Stimulated activated naive CD8-positive, alpha-beta T cell treated with anti-CD3 and anti-CD28 coated beads, Interleukin-15, Interleukin-2, amounts not matched to agents 100 ng/mL and 50 ng/mL, for 24 hours (primary cell): ENCODE results near the gene HMSD.

Experiments used
- H3K27ac Mint-ChIP-seq: one replicate; pipeline ENCODE4 v1.8.0; 2021; ENCODE audit warnings: mild to moderate bottlenecking, mixed read lengths
- H3K27me3 Mint-ChIP-seq: one replicate; pipeline ENCODE4 v1.8.0; 2021; ENCODE audit warnings: mixed read lengths
- H3K36me3 Mint-ChIP-seq: one replicate; pipeline ENCODE4 v1.8.0; 2021; ENCODE audit warnings: low read depth, mixed read lengths
- H3K4me1 Mint-ChIP-seq: one replicate; pipeline ENCODE4 v1.8.0; 2021; ENCODE audit warnings: low read depth, mixed read lengths
- H3K4me3 Mint-ChIP-seq: one replicate; pipeline ENCODE4 v1.8.0; 2021; ENCODE audit warnings: mild to moderate bottlenecking, mixed read lengths
- H3K9me3 Mint-ChIP-seq: one replicate; pipeline ENCODE4 v1.8.0; 2021; ENCODE audit warnings: mixed read lengths

Gene HMSD

GRCh38 chr18:63997041-63997440 is 47.9 kb downstream of the HMSD start:
- H3K36me3 Mint-ChIP-seq: peaks cover 5% of the 10 kb centered on the region

GRCh38 chr18:63997606-63998005 is 48.5 kb downstream of the HMSD start:
- peaks cover 2% of the 10 kb centered on the region for H3K36me3 Mint-ChIP-seq
- no peaks in the 10 kb centered on the region for H3K27me3 Mint-ChIP-seq
- peaks cover 4% of the 10 kb centered on the region for H3K9me3 Mint-ChIP-seq
- peaks cover 2% of the 10 kb centered on the region for H3K4me1 Mint-ChIP-seq
- no peak overlapping the region for H3K27ac Mint-ChIP-seq
- no peak overlapping the region for H3K4me3 Mint-ChIP-seq

More at GRCh38 chr18:63997041-63997440, 47.9 kb downstream of the HMSD start:
- H3K27me3 Mint-ChIP-seq: no peaks in the 10 kb centered on the region
- peaks cover 5% of the 10 kb centered on the region for H3K4me1 Mint-ChIP-seq
- H3K9me3 Mint-ChIP-seq: peaks cover 4% of the 10 kb centered on the region
- no peak overlapping the region for H3K4me3 Mint-ChIP-seq
- H3K27ac Mint-ChIP-seq: no peak overlapping the region

- Mint-ChIP-seq H3K4me3 (no peak overlapping the region), H3K27ac (no peak overlapping the region), H3K9me3 (peaks cover 4% of the 10 kb centered on the region), H3K36me3 (no peaks in the 10 kb centered on the region), H3K27me3 (peaks cover 3% of the 10 kb centered on the region), H3K4me1 (no peaks in the 10 kb centered on the region)
Observed at GRCh38 chr18:63999871-64000270, 50.8 kb downstream of the HMSD start.

GRCh38 chr18:64002581-64002980 is 53.5 kb downstream of the HMSD start:
- Mint-ChIP-seq H3K4me3 (no peak overlapping the region), H3K4me1 (no peaks in the 10 kb centered on the region), H3K27ac (no peak overlapping the region), H3K9me3 (peaks cover 2% of the 10 kb centered on the region), H3K36me3 (no peaks in the 10 kb centered on the region), H3K27me3 (peaks cover 3% of the 10 kb centered on the region)

- Mint-ChIP-seq H3K9me3 (no peaks in the 10 kb centered on the region), H3K4me1 (no peaks in the 10 kb centered on the region), H3K36me3 (no peaks in the 10 kb centered on the region), H3K27ac (no peak overlapping the region), H3K4me3 (no peak overlapping the region), H3K27me3 (no peaks in the 10 kb centered on the region)
Observed at GRCh38 chr18:64009305-64009704, 60.2 kb downstream of the HMSD start.
